Hematopoietic multipotent progenitor cell treated with erythropoietin and hydrocortisone succinate and interleukin-3 and kit ligand, for 8 days (in vitro differentiated cells): ENCODE measurements around the gene MED29.

ENCODE experiments used
- DNase-seq: peaks from one replicate; pipeline ENCODE4 v3.0.0-alpha.2; 2015

Gene MED29

DNA sequence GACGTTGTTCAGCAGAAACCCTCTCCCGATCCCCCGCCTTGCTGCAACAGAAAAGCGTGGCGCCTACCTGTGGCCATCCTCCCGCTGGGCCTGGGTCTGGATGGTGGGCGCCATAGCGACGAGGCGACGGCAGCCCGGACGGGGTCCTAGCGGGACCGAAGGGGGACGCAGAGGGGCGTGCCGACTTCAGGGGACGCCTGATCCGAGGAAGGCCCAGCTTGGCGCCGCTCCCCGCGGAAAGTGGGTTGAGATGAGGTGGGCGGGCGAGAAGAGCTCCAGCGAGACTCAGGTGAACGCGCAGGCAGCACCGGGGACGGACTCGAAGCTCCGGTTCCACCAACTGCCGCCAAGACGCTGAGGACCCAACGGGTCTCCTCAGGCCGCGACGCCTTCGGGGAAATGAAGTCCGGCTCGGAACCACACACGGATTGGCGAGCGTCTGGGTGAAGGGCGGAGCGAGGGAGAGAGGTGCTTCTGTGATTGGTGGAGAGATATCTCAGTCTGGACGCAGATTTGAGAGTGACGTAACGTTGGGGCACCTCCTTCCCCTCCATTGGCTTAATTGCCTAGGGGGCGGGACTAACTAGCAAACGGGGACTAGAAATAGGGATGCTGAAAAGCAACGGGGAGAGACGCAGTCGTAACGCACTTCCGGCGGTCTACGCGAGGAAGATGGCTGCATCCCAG lies at the start of gene MED29, which contains the start of gene PAF1:
Gene MED29 (plus strand): TSS at position 628 of the 687 bp plus-strand sequence. CDS start 45 bp downstream, at position 673.
Gene PAF1 (minus strand): TSS at position 356 of the 687 bp plus-strand sequence. CDS start 242 bp downstream, at position 114.
- DNase-seq: peak; percentile 100

DNA sequence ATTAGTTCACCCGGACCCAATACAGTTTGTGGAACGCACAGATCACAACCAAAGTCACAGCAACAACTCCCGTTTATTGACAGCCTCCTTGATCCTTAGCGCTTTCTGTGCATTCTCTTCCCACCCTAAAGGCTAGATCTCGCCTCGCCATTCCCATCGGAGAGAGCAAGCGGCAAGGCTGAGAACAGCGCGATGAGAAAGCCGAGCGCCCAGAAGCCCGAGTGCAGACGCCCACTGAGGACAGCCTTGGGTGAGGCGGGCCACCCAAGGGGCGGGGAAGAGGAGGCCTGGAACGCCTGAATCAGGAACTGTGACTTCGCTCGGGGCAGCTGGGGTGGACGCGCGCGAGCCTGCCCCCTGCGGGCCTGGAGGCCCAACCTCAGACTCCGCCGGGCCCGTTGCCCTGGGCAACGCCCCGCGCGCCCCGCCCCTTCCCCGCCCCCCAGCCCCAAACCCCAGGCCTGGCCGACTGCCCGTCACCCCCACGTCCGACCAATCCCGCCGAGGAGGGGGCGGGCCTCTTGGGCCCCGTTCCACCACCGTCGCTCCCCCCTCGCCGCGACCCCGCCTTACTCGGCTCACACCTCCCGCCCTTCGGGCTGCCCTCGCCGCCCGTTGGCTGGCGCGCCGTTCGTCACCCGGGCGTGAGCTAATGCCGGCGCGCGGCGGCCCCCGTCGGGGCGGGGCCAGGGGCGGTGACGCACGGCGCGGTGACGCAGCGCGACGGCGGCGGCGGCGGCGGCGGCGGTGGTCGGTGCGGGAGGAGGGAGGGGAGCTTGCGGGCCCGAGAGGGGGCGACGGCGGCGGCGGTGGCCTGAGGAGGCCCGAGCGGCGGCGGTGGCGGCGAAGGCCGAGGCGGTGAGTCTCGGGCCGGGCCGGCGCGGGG lies 49.2 kb upstream of the MED29 start, which contains the start of gene SAMD4B:
Gene SAMD4B (plus strand): TSS at position 703 of the 886 bp plus-strand sequence. CDS start 14,473 bp downstream, outside the sequence.
- DNase-seq: peak; percentile 97

GRCh38 chr19:39342647-39343305 lies 48.4 kb upstream of the MED29 start:
- DNase-seq: no peak

DNA sequence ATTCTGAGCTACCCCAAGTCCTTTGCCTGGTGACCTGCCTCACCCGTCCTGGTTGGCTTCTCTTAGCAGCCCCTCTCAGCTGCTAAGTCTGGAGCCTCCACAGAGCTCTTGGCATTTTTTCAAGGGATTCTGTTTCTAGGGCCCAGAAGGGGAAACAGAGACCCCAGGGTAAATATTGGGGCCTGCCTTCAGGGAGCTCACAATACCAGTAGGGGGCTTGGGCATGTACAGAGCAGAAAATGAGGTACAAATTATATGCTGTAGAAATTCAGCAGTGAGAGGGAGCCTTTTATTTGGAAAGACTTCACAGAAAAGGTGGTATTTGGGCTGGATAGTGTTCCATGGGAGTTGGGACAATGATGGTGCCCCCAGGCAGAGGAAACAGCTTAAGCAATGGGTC lies 45.2 kb upstream of the MED29 start:
- no peak for DNase-seq

DNA sequence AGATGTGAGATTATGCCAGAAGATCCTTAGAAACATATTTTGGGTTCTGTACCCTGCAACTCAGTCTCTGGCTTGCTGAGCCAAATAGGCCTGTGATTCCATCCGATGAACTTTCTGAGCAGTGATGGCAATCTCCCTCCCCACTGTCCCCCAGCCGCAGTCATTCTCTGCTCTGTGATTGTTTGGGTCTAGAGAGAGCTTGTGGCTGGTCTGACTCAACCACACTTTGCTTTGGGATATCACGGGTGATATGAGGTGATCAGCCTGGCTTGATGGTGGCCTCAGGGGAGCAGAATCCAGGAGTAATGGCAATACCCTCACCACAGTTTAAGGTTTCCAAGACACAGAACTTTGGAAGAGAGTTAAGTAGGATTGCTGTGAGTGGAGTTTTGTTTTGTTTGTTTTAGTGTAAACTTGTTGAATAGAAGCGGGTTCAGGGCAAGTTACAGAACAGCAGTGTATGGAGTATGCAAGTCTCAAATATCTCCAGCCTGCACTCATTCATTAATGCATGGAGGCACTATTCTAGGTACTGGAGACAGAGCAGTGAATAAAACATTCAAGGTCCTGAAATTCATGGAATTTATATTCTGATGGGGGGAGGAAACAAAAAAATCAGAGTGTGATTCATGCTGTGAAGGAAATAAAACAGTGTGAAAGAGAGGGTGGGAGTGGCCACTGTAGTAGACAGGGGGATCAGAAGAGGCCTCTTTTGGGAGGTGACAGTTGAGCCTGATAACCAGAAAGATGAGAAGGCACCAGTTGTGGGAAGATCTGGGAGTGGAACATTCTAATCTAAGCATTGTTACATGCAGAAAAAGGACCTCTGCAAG lies 43.6 kb upstream of the MED29 start:
- peak; percentile 89 for DNase-seq

- no peak for DNase-seq
Measured at GRCh38 chr19:39349326-39349725, 41.9 kb upstream of the MED29 start.

DNA sequence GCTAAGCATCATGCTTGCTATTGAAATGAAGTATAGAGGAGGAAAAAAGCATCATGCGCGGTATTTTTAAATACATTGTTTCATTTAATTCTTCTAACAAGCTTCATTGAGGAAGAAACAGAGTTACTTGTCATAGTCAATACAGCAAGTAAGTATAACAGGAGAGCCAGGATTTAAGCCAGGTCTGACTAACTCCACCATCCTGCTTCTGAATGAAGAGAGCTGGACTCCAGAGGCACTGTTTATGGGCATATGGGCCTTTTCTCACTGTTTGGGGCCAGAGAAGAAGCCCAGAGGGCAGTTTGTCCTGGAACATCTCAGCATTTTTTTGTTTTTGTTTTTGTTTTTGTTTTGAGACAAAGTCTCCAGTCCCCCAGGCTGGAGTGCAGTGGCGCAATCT lies 41.0 kb upstream of the MED29 start:
- no peak for DNase-seq

GRCh38 chr19:39351537-39352064 lies 39.6 kb upstream of the MED29 start:
- peak; percentile 53 for DNase-seq

GRCh38 chr19:39352381-39353255 lies 38.6 kb upstream of the MED29 start:
- DNase-seq: peak; percentile 60

DNA sequence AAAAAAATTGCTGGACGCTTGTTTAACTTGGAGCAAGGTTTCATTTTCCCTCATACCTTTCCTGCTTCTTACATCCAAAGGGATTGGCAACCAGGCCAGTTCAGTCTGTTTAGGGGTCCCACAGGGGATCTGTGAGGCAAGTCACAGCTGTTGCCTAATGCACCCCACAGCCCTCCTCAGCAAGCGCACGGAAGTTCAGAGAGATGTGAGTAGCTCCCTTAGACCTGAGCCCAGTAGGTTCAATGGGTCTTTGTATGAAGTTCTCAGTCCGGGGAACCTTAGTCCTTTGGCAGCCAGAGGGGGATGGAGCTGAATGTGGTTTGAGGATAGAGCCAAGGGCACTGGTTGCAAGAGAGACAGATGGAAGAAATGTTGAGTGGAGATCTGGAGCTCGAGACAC lies 35.9 kb upstream of the MED29 start:
- no peak for DNase-seq

GRCh38 chr19:39356073-39356472 lies 35.1 kb upstream of the MED29 start:
- DNase-seq: no peak

DNA sequence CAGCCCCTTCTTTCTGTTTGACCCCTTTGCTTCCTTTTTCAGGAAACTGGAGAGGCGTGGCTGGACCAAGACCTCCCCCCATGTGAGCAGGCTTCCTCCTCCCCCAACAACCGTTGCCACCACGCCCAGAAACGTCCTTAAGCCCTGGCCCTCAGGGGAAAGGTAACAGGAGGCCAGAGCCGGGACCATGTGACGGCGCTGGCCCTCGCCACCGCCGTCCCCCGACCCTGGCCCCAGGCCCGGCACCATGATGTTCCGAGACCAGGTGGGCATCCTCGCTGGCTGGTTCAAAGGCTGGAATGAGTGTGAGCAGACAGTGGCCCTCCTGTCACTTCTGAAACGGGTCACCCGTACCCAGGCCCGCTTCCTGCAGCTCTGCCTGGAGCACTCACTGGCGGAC lies 34.5 kb upstream of the MED29 start:
- peak; percentile 41 for DNase-seq

DNA sequence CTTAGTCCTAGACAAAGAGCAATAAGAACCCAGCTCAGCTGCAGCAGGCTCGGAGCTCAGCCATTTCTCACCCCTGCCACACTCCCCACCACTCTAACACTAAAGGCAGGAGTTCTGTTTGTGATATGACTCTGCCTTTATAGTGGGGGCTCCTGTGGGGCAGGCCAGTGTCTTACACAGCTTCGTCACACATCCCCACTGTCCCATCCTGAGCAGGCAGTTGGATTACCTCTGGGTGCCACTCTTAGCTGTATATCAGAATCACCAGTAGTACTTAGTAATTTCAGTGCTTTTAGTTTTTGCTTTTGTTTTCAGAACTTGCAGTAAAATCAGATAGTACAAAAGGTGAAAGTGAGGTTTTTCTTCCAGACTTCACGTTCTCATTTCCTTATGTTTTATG lies 32.2 kb upstream of the MED29 start:
- DNase-seq: no peak

- DNase-seq: no peak
Measured at GRCh38 chr19:39360599-39360998, 30.6 kb upstream of the MED29 start.

- DNase-seq: no peak
Measured at GRCh38 chr19:39362682-39363657, 28.2 kb upstream of the MED29 start.

DNA sequence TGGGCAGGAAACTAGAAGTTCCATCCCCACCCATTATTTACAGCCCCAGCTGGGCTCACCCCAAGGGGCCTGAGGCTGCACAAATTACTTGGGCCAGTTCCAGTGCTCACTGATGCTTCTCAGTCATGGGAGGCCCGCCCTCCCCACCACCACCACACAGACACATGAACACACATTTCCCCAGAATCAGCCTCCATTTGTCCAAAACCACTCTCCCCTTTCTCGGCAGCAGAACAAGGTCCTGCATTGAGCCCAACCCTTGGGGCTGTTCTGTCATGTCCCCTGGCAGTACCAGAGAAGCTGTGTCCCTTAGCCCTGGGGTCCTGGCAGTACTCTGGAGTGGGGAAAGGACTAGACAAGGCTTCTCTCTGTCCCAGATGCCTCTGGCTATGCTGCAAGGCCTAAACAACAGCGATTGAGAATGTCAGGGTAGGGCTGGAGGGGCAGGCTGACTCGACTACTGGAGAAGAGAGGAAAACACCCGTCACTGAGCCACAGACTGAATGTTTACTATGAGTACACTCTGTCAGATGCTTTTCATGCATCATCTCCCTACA lies 27.2 kb upstream of the MED29 start:
- DNase-seq: peak; percentile 41

DNA sequence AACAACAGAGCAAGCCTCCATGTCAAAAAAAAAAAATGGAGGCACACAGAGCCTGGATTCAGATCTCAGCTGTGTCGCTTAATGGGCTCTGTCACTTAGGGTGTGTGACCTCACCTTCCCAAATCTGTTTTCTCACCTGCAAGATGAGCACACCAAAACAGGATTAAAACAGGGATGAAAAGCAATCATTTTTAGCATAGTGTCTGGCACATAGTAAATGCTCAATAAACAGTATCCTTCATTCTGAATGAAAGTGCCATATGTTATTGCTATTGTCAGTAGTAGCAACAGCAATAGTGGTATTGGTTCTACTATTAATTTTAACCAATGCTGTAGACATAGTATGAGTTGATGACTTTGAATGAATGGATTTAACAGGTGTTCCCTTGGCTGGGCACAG lies 25.6 kb upstream of the MED29 start:
- no peak for DNase-seq

DNA sequence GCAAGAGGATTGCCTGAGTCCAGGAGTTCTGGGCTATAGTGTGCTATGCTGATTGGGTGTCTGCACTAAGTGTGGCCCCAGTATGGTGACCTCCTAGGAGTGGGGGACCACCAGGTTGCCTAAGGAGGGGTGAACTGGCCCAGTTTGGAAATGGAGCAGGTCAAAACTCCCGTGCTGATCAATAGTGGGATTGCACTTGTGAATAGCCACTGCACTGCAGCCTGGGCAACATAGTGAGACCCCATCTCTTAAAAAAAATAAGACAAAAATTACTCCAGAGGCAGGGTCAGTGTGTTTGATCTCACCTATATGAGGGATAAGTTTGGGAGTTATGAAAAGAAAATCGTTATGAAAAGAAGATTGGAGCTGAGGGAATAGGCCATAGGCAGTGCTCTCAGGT lies 22.0 kb upstream of the MED29 start:
- no peak for DNase-seq

GRCh38 chr19:39370735-39371134 lies 20.4 kb upstream of the MED29 start:
- DNase-seq: no peak
